Neural progenitor cell (in vitro differentiated cells): ENCODE measurements around the gene SEMA3E.

Experiments used
- CTCF ChIP-seq: fragments of 200-600 bp; sonication (generic); IDR thresholded peaks from 2 replicates; pipeline ENCODE4 v1.5.1; 2017; ENCODE audit warnings: antibody characterized with exemption, mild to moderate bottlenecking
- EZH2 ChIP-seq: fragments of 200-600 bp; sonication (generic); IDR thresholded peaks from 2 replicates; pipeline ENCODE4 v1.6.1; 2017; ENCODE audit warnings: antibody characterized with exemption, mild to moderate bottlenecking, moderate library complexity
- EZH2phosphoT487 ChIP-seq: fragments of 200-600 bp; sonication (generic); IDR thresholded peaks from 2 replicates; pipeline ENCODE4 v1.6.1; 2017; ENCODE audit warnings: antibody characterized with exemption

DNA sequence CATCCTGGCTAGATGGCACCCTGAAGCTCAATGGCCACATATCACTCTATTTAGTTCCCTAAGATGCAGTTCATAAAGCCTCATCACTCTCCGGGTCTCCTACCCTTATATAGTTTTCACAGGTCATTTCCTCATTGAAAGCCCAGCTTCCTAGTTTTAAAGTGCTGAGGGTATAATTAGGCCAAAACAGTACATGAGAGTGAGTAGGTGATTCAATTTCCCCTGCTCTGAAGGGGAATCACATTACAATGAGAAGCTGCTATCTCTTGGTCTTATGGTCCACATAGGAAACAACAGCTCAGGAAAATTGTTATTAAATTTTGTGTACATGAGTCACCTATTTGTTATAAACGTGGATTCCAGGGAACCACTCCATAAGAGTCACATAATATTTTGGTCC, 162.0 kb downstream of the SEMA3E start:
- TF ChIP-seq CTCF (no peak), EZH2phosphoT487 (no peak), EZH2 (no peak)
